Kidney (tissue), 14 donors: Measurements from ENCODE around the gene TTC29. TPM values are rescaled to one million over a fixed set of nuclear protein-coding genes. Genes with fewer than 3 reads are reported as not detected.

Experiments used
- DNase-seq, 5 donors: peaks; one replicate each; pipeline ENCODE4 v3.0.0-alpha.2; 2013 to 2020
- FAIRE-seq: peaks from 2 replicates; lab custom pipeline; 2012; peaks lifted over from hg19 to GRCh38; lab: Jason Lieb, UNC
- H3K27ac ChIP-seq, 2 donors: one replicate each; pipeline ENCODE4 v1.7.0; 2013; ENCODE audit warnings: low read depth in 2 of 2, low read length in 2 of 2, inconsistent platforms in 1 of 2
- H3K27me3 ChIP-seq: one replicate; pipeline ENCODE4 v1.7.1; 2013; ENCODE audit warnings: low read length, inconsistent platforms; ENCODE audit not compliant: control insufficient read depth, insufficient read depth
- H3K36me3 ChIP-seq, 3 donors: one replicate each; pipeline versions ENCODE4 v1.7.0 to v1.7.1; 2013; ENCODE audit warnings: low read length in 3 of 3, control low read depth in 1 of 3, inconsistent platforms in 1 of 3; ENCODE audit not compliant: insufficient read depth in 3 of 3, control insufficient read depth in 2 of 3
- H3K4me1 ChIP-seq, 3 donors: one replicate each; pipeline versions ENCODE4 v1.7.0 to v1.7.1; 2013; ENCODE audit warnings: low read length in 3 of 3, inconsistent platforms in 1 of 3, low read depth in 1 of 3; ENCODE audit not compliant: control insufficient read depth in 2 of 3, insufficient read depth in 2 of 3
- H3K4me3 ChIP-seq, 3 donors: one replicate each; pipeline versions ENCODE4 v1.7.0 to v1.8.1; 2013; ENCODE audit warnings: low read length in 3 of 3, control low read depth in 1 of 3, inconsistent platforms in 1 of 3
- H3K9ac ChIP-seq, 3 donors: one replicate each; pipeline versions ENCODE4 v1.7.0 to v1.7.1; 2013; ENCODE audit warnings: low read length in 3 of 3, control low read depth in 1 of 3, inconsistent platforms in 1 of 3
- H3K9me3 ChIP-seq, 3 donors: one replicate each; pipeline versions ENCODE4 v1.7.0 to v1.7.1; 2013; ENCODE audit warnings: low read length in 3 of 3, control low read depth in 1 of 3, inconsistent platforms in 1 of 3; ENCODE audit not compliant: control insufficient read depth in 2 of 3, insufficient read depth in 1 of 3
- intact Hi-C: fragments of 100-400 bp; cut with DNase I; formaldehyde crosslinking; loops from one replicate; pipeline ENCODE4 v1.11.1; 2022
- polyA plus RNA-seq: library from polyadenylated mRNA; stranded (reverse); fragments of 350-450 nt; fragmentation: Illumina TruSeq; extraction: RNeasy Lipid Tissue Mini Kit (QIAGEN cat#74804); gene quantifications from one replicate; pipeline ENCODE4 v1.2.3, GENCODE V29; 2014; ENCODE audit warnings: low read depth, low replicate concordance; ENCODE audit not compliant: insufficient read depth
- total RNA-seq: library from RNA; stranded (reverse); fragmentation: NEBNext Ultra II Directional; extraction: Animal tissue kit (Norgen Biotek cat#: 25700); gene quantifications from one replicate; pipeline ENCODE4 v1.2.1, GENCODE V29; 2021
- TF ChIP-seq, protein P1 (sequence below): IDR thresholded peaks from 3 replicates; pipeline ENCODE4 v1.5.1; 2012; ENCODE audit warnings: mild to moderate bottlenecking, moderate library complexity, borderline replicate concordance; ENCODE audit not compliant: insufficient read depth; ENCODE audit errors: extremely low read depth
- donor health status: control.
- donor health status: control.
- donor health status: control.
- donor health status: control.
- donor health status: control.
- donor health status: DM: yes; HTN: yes; CAD: no.
- donor health status: Normal renal cell carcinoma (clear cell type).

TTC29 gene
- total and polyA plus RNA-seq, 2 donors from 2014 or later: 0.28 to 0.82 TPM

GRCh38 chr4:146930673-146931072, 15.0 kb downstream of the TTC29 start:
- DNase-seq (no peak), FAIRE-seq (no peak)
- Histone ChIP-seq H3K4me1 (no peaks in the 10 kb centered on the region), H3K27ac (no peak overlapping the region), H3K9me3 (no peaks in the 10 kb centered on the region), H3K27me3 (no peaks in the 10 kb centered on the region), H3K9ac (no peak overlapping the region), H3K36me3 (no peaks in the 10 kb centered on the region), H3K4me3 (no peak overlapping the region)
- TF ChIP-seq, protein P1, sequence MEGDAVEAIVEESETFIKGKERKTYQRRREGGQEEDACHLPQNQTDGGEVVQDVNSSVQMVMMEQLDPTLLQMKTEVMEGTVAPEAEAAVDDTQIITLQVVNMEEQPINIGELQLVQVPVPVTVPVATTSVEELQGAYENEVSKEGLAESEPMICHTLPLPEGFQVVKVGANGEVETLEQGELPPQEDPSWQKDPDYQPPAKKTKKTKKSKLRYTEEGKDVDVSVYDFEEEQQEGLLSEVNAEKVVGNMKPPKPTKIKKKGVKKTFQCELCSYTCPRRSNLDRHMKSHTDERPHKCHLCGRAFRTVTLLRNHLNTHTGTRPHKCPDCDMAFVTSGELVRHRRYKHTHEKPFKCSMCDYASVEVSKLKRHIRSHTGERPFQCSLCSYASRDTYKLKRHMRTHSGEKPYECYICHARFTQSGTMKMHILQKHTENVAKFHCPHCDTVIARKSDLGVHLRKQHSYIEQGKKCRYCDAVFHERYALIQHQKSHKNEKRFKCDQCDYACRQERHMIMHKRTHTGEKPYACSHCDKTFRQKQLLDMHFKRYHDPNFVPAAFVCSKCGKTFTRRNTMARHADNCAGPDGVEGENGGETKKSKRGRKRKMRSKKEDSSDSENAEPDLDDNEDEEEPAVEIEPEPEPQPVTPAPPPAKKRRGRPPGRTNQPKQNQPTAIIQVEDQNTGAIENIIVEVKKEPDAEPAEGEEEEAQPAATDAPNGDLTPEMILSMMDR: no peak
- intact Hi-C loops: no loop called here

- no peak for FAIRE-seq
- no peak for DNase-seq
Measured at GRCh38 chr4:146927695-146928094, 18.0 kb downstream of the TTC29 start.

GRCh38 chr4:146916479-146917076, 29.1 kb downstream of the TTC29 start:
- H3K4me1 ChIP-seq: no peaks in the 10 kb centered on the region
- no peaks in the 10 kb centered on the region for H3K27me3 ChIP-seq
- H3K27ac ChIP-seq: no peak overlapping the region
- no peaks in the 10 kb centered on the region for H3K36me3 ChIP-seq
- peak in 3 of 5 donors; percentile 16 to 70 (median 52) for DNase-seq
- no peaks in the 10 kb centered on the region for H3K9me3 ChIP-seq
- intact Hi-C loops: loop anchor here (10.0 kb wide), 1 partner anchor 572 kb away; no protein-coding TSS in a partner anchor
- no peak overlapping the region for H3K9ac ChIP-seq
- peak; percentile 92 for FAIRE-seq
- TF ChIP-seq, protein P1: peak; percentile 55
- H3K4me3 ChIP-seq: no peak overlapping the region

More at GRCh38 chr4:146927695-146928094, 18.0 kb downstream of the TTC29 start:
- TF ChIP-seq, protein P1: no peak
- Histone ChIP-seq H3K9me3 (no peaks in the 10 kb centered on the region), H3K4me3 (no peak overlapping the region), H3K4me1 (no peaks in the 10 kb centered on the region), H3K9ac (no peak overlapping the region), H3K36me3 (no peaks in the 10 kb centered on the region), H3K27ac (no peak overlapping the region), H3K27me3 (no peaks in the 10 kb centered on the region)
- intact Hi-C loops: no loop called here
